ENCODE results near the gene TXNDC17.

DNA sequence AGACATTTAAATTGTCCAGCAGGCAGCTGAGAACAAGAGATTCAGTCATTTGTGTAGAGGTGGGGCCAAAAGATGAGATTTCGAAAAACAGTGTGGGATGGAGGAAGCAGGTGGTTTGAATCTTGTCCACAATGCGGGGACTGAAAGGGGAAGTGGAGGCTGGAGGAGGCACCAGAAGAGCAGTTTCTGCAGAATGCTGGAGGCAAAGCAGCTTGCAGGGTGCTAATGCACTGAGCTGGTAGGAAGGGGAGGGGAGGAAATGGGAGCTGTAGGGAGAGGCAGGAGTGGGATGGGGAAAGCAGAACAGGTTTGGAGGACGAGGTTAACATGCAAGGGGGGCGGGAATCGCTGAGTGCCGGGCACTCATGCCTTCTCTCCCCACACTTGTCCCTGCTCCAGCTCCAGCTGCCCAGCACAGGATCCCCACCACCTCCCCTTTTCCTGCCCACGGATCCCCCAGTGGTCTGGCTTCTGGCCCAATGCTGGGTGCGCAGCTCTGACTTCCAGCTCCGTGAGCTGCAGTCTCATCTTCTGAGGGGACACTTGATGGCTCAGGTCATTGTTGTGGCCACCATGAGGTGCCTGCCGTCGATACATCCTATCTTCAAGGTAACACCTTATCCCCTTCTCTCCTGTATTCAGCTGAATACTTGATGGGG, 20.1 kb downstream of the TXNDC17 start:
- TF ChIP-seq, protein P1, sequence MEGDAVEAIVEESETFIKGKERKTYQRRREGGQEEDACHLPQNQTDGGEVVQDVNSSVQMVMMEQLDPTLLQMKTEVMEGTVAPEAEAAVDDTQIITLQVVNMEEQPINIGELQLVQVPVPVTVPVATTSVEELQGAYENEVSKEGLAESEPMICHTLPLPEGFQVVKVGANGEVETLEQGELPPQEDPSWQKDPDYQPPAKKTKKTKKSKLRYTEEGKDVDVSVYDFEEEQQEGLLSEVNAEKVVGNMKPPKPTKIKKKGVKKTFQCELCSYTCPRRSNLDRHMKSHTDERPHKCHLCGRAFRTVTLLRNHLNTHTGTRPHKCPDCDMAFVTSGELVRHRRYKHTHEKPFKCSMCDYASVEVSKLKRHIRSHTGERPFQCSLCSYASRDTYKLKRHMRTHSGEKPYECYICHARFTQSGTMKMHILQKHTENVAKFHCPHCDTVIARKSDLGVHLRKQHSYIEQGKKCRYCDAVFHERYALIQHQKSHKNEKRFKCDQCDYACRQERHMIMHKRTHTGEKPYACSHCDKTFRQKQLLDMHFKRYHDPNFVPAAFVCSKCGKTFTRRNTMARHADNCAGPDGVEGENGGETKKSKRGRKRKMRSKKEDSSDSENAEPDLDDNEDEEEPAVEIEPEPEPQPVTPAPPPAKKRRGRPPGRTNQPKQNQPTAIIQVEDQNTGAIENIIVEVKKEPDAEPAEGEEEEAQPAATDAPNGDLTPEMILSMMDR (IDR thresholded peaks at IDR 0.05 in 4 of 5, conservative IDR thresholded peaks at IDR 0.05 in 1 of 5): no peak
- no peak for TF ChIP-seq POLR2A (IDR thresholded peaks at IDR 0.05)
